WTC11 (cell line): ENCODE data around the gene SLC7A10. TPM values are rescaled to one million over a fixed set of nuclear protein-coding genes. Genes with fewer than 3 reads are reported as not detected.
A peak's percentile ranks its signal among the peaks of the same experiment; 100 is the strongest.

ENCODE experiments used
- ATAC-seq: fragments of 200-7000 bp; cut with Tn5 transposase; 2 replicates; pipeline ENCODE4 v1.10.0; 2021; ENCODE audit warnings: mild to moderate bottlenecking, moderate library complexity
- CTCF ChIA-PET: fragments of 300-600 bp; sonication (Branson Sonifier 250); formaldehyde crosslinking; loops from one replicate; lab custom pipeline; 2021; ENCODE audit warnings: antibody characterized with exemption; lab: Charles Lee
- POLR2A ChIA-PET: fragments of 350-600 bp; sonication (Branson Sonifier 250); formaldehyde crosslinking; loops from one replicate; lab custom pipeline; 2021; ENCODE audit warnings: antibody characterized with exemption; lab: Charles Lee
- DNase-seq: peaks from one replicate; pipeline ENCODE4 v3.0.0; 2021; ENCODE audit warnings: low spot score
- H3K27ac Mint-ChIP-seq: 2 replicates; pipeline ENCODE4 v1.8.0; 2021; ENCODE audit warnings: mixed read lengths
- H3K27me3 Mint-ChIP-seq: 2 replicates; pipeline ENCODE4 v1.8.0; 2021; ENCODE audit warnings: low read depth, mild to moderate bottlenecking, moderate library complexity, mixed read lengths
- H3K36me3 Mint-ChIP-seq: 2 replicates; pipeline ENCODE4 v1.8.0; 2021; ENCODE audit warnings: mixed read lengths
- H3K4me1 Mint-ChIP-seq: 2 replicates; pipeline ENCODE4 v1.8.0; 2022; ENCODE audit warnings: mixed read lengths
- H3K4me3 Mint-ChIP-seq: 2 replicates; pipeline ENCODE4 v1.8.0; 2021; ENCODE audit warnings: mild to moderate bottlenecking, moderate library complexity, mixed read lengths
- H3K9me3 Mint-ChIP-seq: 2 replicates; pipeline ENCODE4 v1.8.0; 2021; ENCODE audit warnings: mixed read lengths
- CREB1 ChIP-seq: sonication (generic); formaldehyde crosslinking; IDR thresholded peaks from 2 replicates; pipeline ENCODE4 v1.8.0; 2023; ENCODE audit warnings: mild to moderate bottlenecking, missing genetic modification reagents
- GABPB1 ChIP-seq: sonication (generic); formaldehyde crosslinking; IDR thresholded peaks from 2 replicates; pipeline ENCODE4 v1.8.1; 2023; ENCODE audit warnings: mild to moderate bottlenecking, missing genetic modification reagents
- KAT7 ChIP-seq: sonication (generic); formaldehyde crosslinking; IDR thresholded peaks from 2 replicates; pipeline ENCODE4 v1.8.1; 2023; ENCODE audit warnings: missing genetic modification reagents, mild to moderate bottlenecking, borderline replicate concordance
- NR1H2 ChIP-seq: sonication (generic); formaldehyde crosslinking; IDR thresholded peaks from 2 replicates; pipeline ENCODE4 v1.9.0; 2021; ENCODE audit warnings: mild to moderate bottlenecking, moderate library complexity, missing genetic modification reagents
- TCF7 ChIP-seq: sonication (generic); formaldehyde crosslinking; IDR thresholded peaks from 2 replicates; pipeline ENCODE4 v1.8.0; 2022; ENCODE audit warnings: mild to moderate bottlenecking, low read depth, missing genetic modification reagents, moderate library complexity
- ZBTB21 ChIP-seq: sonication (generic); formaldehyde crosslinking; IDR thresholded peaks from 2 replicates; pipeline ENCODE4 v1.8.1; 2023; ENCODE audit warnings: mild to moderate bottlenecking, missing genetic modification reagents, borderline replicate concordance
- total RNA-seq: library from RNA; stranded (reverse); gene quantifications from 3 replicates; pipeline ENCODE4 v1.2.3, GENCODE V29; 2021
- TF ChIP-seq, protein P1 (sequence below): sonication (generic); formaldehyde crosslinking; IDR thresholded peaks from 2 replicates; pipeline ENCODE4 v1.8.0; 2022; ENCODE audit warnings: missing genetic modification reagents
- TF ChIP-seq, protein P2 (sequence below): sonication (generic); formaldehyde crosslinking; IDR thresholded peaks from 2 replicates; pipeline ENCODE4 v1.8.1; 2022; ENCODE audit warnings: low read depth, mild to moderate bottlenecking, moderate library complexity, missing genetic modification reagents, borderline replicate concordance
- TF ChIP-seq, protein P3 (sequence below): sonication (generic); formaldehyde crosslinking; conservative IDR thresholded peaks from 2 replicates; pipeline ENCODE4 v1.8.1; 2023; ENCODE audit warnings: mild to moderate bottlenecking, low read depth, missing genetic modification reagents, moderate library complexity
- TF ChIP-seq, protein P4 (sequence below): sonication (generic); formaldehyde crosslinking; conservative IDR thresholded peaks from 2 replicates; pipeline ENCODE4 v1.8.1; 2022; ENCODE audit warnings: mild to moderate bottlenecking, missing genetic modification reagents

Gene SLC7A10
- total RNA-seq, 1 experiment from 2014 or later, result 4.2 TPM

- H3K9me3 Mint-ChIP-seq, result no peaks in the 10 kb centered on the region
- ChIA-PET POLR2A (interaction anchor here (0.8 to 1.3 kb wide), 4 partner anchors 27 to 500 kb away, joined by 3 to 7 read pairs (median 3); no protein-coding TSS in a partner anchor), CTCF (interaction anchor here (0.6 to 3.5 kb wide), 26 partner anchors 8 to 501 kb away, joined by 3 to 19 read pairs (median 5); partner anchors contain the start of genes ANKRD27, RGS9BP, SLC7A10 and WDR88)
- ATAC-seq (peak; percentile 9), DNase-seq (no peak)
- TF ChIP-seq, protein P1, sequence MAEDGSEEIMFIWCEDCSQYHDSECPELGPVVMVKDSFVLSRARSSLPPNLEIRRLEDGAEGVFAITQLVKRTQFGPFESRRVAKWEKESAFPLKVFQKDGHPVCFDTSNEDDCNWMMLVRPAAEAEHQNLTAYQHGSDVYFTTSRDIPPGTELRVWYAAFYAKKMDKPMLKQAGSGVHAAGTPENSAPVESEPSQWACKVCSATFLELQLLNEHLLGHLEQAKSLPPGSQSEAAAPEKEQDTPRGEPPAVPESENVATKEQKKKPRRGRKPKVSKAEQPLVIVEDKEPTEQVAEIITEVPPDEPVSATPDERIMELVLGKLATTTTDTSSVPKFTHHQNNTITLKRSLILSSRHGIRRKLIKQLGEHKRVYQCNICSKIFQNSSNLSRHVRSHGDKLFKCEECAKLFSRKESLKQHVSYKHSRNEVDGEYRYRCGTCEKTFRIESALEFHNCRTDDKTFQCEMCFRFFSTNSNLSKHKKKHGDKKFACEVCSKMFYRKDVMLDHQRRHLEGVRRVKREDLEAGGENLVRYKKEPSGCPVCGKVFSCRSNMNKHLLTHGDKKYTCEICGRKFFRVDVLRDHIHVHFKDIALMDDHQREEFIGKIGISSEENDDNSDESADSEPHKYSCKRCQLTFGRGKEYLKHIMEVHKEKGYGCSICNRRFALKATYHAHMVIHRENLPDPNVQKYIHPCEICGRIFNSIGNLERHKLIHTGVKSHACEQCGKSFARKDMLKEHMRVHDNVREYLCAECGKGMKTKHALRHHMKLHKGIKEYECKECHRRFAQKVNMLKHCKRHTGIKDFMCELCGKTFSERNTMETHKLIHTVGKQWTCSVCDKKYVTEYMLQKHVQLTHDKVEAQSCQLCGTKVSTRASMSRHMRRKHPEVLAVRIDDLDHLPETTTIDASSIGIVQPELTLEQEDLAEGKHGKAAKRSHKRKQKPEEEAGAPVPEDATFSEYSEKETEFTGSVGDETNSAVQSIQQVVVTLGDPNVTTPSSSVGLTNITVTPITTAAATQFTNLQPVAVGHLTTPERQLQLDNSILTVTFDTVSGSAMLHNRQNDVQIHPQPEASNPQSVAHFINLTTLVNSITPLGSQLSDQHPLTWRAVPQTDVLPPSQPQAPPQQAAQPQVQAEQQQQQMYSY (CRISPR knock-in tag), result peak; percentile 21; the same call in 1 of the 2 replicates
- TF ChIP-seq CREB1 (CRISPR knock-in tag), result no peak
- peaks cover 15% of the 10 kb centered on the region for H3K27me3 Mint-ChIP-seq
- peak overlapping the region; percentile 91 for H3K4me3 Mint-ChIP-seq
- H3K36me3 Mint-ChIP-seq, result no peaks in the 10 kb centered on the region
- peak overlapping the region; percentile 85 for H3K27ac Mint-ChIP-seq
- H3K4me1 Mint-ChIP-seq, result peaks cover 22% of the 10 kb centered on the region
Measured at GRCh38 chr19:33175886-33176669, 49.6 kb downstream of the SLC7A10 start.

GRCh38 chr19:33175156-33175782 lies 50.4 kb downstream of the SLC7A10 start:
- no peak overlapping the region for H3K27ac Mint-ChIP-seq
- H3K27me3 Mint-ChIP-seq, result peaks cover 15% of the 10 kb centered on the region
- CTCF ChIA-PET, result interaction anchor here (0.9 to 3.5 kb wide), 8 partner anchors 9 to 50 kb away, joined by 3 to 19 read pairs (median 10); partner anchors contain the start of gene WDR88
- ATAC-seq (no peak), DNase-seq (no peak)
- peaks cover 22% of the 10 kb centered on the region for H3K4me1 Mint-ChIP-seq
- POLR2A ChIA-PET, result no interaction called here
- peak overlapping the region; percentile 91 for H3K4me3 Mint-ChIP-seq
- H3K9me3 Mint-ChIP-seq, result no peaks in the 10 kb centered on the region
- TF ChIP-seq TCF7, result no peak
- TF ChIP-seq GABPB1 (CRISPR knock-in tag), result no peak
- no peak for TF ChIP-seq NR1H2 (CRISPR knock-in tag)
- no peak for TF ChIP-seq ZBTB21 (CRISPR knock-in tag)
- H3K36me3 Mint-ChIP-seq, result no peaks in the 10 kb centered on the region

DNA sequence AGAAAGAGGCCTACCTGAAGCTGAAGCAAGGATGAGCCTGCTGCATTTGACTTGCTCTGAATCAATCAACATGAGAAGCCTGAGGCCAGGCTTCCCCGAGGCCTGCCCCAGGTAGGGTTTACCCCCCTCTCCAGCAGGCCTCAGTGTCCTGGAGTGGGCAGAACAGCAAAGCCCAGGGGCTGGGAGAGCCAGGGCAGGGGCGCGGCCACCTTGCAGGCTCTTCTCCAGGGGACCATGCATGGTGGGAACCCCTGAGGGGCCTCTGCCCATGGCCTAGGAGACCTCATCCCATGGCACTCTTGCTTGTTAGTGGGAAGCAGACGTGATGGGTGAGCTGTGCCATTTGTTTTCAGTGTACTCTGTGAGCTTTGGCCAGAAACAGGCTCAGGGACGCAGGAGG lies 51.5 kb downstream of the SLC7A10 start:
- CTCF ChIA-PET, result interaction anchor here (0.8 to 2.6 kb wide), 5 partner anchors 10 to 61 kb away, joined by 3 to 10 read pairs (median 3); no protein-coding TSS in a partner anchor
- ATAC-seq (no peak), DNase-seq (no peak)
- Mint-ChIP-seq H3K4me1 (peaks cover 22% of the 10 kb centered on the region), H3K27ac (0 out of 2 replicates have a peak overlapping the region, but pooled peaks have one; percentile 45), H3K36me3 (peaks cover 1% of the 10 kb centered on the region; the same call in 1 of the 2 replicates), H3K27me3 (peaks cover 12% of the 10 kb centered on the region), H3K4me3 (peak overlapping the region; percentile 28; the same call in 1 of the 2 replicates), H3K9me3 (peaks cover 2% of the 10 kb centered on the region; the same call in 1 of the 2 replicates)
- TF ChIP-seq, protein P2, sequence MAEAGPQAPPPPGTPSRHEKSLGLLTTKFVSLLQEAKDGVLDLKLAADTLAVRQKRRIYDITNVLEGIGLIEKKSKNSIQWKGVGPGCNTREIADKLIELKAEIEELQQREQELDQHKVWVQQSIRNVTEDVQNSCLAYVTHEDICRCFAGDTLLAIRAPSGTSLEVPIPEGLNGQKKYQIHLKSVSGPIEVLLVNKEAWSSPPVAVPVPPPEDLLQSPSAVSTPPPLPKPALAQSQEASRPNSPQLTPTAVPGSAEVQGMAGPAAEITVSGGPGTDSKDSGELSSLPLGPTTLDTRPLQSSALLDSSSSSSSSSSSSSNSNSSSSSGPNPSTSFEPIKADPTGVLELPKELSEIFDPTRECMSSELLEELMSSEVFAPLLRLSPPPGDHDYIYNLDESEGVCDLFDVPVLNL (CRISPR knock-in tag), result no peak
- TF ChIP-seq, protein P3, sequence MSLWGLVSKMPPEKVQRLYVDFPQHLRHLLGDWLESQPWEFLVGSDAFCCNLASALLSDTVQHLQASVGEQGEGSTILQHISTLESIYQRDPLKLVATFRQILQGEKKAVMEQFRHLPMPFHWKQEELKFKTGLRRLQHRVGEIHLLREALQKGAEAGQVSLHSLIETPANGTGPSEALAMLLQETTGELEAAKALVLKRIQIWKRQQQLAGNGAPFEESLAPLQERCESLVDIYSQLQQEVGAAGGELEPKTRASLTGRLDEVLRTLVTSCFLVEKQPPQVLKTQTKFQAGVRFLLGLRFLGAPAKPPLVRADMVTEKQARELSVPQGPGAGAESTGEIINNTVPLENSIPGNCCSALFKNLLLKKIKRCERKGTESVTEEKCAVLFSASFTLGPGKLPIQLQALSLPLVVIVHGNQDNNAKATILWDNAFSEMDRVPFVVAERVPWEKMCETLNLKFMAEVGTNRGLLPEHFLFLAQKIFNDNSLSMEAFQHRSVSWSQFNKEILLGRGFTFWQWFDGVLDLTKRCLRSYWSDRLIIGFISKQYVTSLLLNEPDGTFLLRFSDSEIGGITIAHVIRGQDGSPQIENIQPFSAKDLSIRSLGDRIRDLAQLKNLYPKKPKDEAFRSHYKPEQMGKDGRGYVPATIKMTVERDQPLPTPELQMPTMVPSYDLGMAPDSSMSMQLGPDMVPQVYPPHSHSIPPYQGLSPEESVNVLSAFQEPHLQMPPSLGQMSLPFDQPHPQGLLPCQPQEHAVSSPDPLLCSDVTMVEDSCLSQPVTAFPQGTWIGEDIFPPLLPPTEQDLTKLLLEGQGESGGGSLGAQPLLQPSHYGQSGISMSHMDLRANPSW (CRISPR knock-in tag), result no peak
- TF ChIP-seq, protein P4, sequence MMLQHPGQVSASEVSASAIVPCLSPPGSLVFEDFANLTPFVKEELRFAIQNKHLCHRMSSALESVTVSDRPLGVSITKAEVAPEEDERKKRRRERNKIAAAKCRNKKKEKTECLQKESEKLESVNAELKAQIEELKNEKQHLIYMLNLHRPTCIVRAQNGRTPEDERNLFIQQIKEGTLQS (CRISPR knock-in tag), result no peak
- no peak for TF ChIP-seq KAT7 (CRISPR knock-in tag)
- POLR2A ChIA-PET, result no interaction called here
